ENCODE measurements around the gene MMP3.

Gene MMP3

GRCh38 chr11:102831489-102832440 is 11.6 kb downstream of the MMP3 start:
- DNase-seq, result peak; percentile 15

DNA sequence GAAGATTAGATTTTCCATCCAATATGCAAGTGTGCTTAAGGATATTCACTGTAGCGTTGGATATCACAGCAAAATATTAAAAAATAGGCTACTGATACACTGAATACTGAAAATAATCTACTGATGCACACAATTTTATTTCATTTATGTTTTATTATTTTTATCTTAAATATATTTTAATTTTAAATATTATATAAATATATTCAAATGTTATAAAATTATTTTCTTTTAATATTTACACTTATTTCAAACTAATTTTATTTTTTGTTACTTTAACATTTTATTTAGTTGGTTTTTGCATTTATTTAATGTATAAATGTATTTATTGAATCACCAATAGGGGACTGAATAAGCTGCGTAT is 12.3 kb downstream of the MMP3 start:
- DNase-seq, result no peak

DNA sequence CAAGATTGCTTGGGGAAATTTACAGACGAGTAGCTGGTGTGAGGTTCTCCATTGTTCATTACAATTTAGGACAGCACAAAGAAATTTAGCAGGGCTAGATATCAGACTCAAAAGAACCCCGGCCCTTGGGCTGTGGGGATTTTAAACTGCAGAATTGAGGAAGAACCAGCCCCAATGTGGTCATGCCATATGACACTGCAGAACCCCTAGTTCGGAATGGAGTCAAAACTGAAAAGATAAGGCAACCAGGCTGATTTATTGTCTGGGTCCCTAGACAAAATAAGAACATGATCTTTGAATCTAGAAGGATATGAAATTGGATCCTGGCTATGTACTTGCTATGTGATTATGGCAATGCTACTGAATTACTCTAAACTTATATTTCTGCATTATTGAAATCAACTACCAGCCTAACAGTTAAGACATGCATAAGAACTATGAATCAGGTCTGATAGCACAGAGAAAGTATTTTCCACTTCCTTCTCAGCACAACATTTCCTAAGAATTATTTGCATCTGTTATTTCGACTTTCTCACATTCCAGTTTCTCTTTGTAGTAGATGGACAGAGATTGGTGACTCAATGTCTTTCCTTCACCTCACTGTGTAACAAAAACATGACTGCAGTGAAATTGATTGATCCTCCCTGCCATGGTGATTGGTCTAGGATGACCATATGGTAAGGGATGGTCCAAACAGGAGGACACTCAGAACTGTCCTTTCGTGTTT is 13.2 kb downstream of the MMP3 start:
- no peak for DNase-seq

DNA sequence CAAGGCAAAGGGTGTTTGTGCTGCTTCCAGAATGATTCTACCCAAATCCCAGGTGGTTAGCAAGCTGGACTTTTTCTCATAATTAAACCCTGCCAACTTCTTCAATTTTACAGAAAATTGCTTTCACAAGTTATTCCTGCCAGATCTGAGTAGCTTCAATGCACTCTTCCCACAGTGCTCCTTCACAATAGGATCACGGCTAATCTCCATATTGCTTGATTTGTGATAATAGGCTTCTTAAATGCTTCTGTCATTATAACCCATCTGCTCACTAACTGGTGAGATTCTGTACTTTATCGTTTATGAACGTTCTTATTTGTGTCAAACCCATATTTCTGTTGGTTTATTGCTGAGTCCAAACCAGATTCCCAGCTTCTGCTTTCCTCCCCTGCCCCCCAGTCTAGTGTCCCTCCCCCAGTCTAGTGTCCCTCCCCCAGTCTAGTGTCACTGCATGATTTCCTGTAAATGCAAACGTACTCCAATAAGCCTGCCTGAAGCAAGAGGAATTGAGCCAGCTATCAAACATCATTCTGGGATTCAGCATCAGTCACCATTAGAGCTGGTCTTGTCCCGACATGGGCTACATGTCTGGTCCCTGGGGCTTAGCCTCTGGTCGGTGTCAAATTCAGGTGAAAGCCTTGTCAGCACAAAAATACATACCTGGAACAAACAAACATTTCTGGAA is 14.0 kb downstream of the MMP3 start:
- no peak for DNase-seq

GRCh38 chr11:102824556-102824955 is 18.9 kb downstream of the MMP3 start:
- DNase-seq, result no peak

GRCh38 chr11:102819491-102819890 is 23.9 kb downstream of the MMP3 start:
- no peak for DNase-seq

- DNase-seq, result no peak
These were observed 29.9 kb downstream of the MMP3 start for GRCh38 chr11:102813484-102813883.

DNA sequence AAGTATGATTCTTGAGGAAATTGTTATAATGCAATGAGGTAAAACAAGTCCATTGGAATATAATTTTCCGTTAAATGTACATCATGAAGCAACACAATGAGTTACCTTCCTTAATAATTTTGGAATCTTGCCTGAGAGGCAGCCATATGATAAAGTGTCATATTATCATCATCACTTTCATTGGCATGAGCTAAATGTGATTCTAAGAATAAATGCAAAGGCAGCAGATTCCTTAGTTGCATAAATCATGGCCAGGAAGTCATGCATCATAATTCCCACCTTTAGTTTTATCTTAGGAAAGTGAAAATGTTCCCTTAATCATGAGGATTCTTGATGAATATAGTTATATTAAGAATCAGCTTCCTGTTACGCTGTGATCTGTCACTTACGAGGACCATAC is 31.2 kb downstream of the MMP3 start:
- no peak for DNase-seq

GRCh38 chr11:102810950-102811660 is 32.3 kb downstream of the MMP3 start:
- DNase-seq, result peak; percentile 7

- peak; percentile 78 for DNase-seq
These were observed 33.4 kb downstream of the MMP3 start for GRCh38 chr11:102809971-102810370.

- peak; percentile 64 for DNase-seq
These were observed 35.5 kb downstream of the MMP3 start for GRCh38 chr11:102807921-102808320.

- no peak for DNase-seq
These were observed 37.1 kb downstream of the MMP3 start for GRCh38 chr11:102806296-102806695.

DNA sequence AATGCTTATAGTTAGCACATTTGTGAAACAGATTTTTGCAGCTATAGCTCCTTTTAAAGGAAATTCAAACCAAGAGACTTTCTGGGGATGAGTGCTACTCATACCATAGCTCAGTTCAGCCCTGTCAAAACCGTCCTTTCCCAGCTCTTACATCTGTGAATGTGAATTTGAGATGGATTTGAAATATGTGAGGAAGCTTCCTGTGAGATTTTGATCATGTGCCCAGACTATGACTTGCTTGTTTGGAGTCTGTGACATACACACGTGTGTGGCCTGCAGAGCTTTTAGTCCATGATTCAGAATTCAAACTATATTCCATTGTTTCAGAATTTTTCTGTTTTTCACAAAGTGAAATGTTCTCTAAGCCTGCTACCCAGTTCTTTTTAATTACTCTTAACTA is 41.1 kb downstream of the MMP3 start:
- peak; percentile 9 for DNase-seq

- no peak for DNase-seq
These were observed 42.6 kb downstream of the MMP3 start for GRCh38 chr11:102800767-102801166.

DNA sequence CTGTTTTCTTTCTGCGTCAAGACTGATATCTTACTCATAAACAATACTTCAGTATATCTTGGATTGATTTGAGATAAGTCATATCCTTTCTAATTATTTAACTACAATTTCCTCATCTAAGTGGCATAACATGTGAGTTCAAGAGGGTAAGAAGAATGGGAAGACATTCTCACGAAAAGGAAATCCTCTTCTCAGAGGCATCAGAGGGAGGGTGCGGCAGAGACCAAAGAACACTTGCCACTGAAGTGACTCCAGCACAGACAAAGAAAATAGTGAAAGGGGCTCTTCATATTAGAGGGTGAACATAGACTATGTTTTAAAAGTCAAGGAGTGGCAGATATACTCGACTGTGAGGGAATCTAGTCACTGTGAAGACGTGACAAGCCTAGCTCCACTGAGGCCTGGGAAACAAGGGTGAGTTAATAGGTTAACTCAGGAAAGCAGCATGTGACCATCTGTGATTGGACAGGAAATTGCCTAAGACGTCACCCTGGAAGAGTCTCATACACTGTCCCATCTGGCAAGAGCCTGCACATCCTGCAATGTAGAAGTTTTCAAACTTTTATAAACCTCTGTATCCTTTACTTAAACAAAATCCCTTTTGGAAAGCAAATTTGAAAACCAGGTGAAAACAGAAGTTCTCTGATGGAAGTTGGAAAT is 43.6 kb downstream of the MMP3 start:
- no peak for DNase-seq

GRCh38 chr11:102798012-102798746 is 45.2 kb downstream of the MMP3 start, which contains the start of gene MMP1:
TSS of gene MMP1 (minus strand) at chr11:102798160. CDS start at chr11:102798092, 68 bp downstream.
- DNase-seq, result no peak

DNA sequence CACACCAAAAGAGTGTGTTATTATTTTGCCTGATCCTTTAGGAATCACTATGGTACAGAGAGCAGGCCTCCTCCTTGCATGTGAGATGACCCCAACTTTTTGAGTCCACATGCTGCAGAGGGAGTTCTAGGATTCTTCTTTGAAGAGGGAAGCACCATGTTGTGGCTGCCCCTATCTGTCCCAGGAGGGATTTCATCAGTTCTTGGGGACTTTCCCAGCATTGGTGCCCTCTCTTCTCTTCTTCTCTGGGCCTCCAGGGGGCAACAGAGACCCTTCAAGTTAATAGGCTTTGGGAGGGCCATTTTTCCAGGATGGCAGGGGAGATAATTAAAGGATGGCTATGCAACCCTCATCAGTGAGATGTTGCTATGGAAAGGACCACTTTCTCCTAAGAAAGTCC is 49.0 kb downstream of the MMP3 start:
- peak; percentile 68 for DNase-seq

- DNase-seq, result no peak
These were observed 49.6 kb downstream of the MMP3 start for GRCh38 chr11:102793677-102794290.

GRCh38 chr11:102792604-102793003 is 50.8 kb downstream of the MMP3 start:
- DNase-seq, result no peak

DNA sequence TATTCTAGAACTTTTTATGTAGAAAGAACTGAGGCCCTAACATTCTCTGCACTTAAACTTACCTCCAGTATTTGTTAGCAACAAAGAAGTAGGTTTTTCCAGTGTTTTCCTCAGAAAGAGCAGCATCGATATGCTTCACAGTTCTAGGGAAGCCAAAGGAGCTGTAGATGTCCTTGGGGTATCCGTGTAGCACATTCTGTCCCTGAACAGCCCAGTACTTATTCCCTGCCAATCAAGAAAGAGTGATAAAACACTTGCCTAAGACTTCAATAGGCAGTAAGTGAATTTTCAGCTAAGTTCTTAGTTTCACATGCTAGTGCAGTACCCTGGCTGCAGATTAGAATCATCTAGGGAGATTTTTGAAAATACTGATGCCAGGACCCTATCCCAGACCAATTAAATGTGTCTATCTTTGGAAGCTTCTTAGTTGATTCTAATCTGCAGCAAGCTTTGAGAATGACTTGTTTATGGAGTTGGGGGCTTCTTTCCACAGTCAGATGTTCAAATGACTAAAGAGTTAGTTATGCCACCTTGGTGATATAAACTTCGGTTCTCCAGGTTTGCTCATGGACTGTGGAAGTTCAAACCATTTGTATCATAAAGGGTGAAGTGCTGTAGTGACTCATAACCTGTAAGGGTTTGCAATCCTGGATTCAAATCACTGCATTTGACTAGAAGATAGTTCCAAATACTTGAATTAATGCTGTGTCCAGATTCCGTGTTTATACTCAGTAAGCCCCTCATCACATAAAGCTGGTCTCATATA is 52.0 kb downstream of the MMP3 start:
- no peak for DNase-seq

Measured in hematopoietic multipotent progenitor cell treated with erythropoietin and hydrocortisone succinate and interleukin-3 and kit ligand, for 6 days (in vitro differentiated cells).